IPS-15b (cell line): Measurements from ENCODE around the gene PALM.

Source experiments
- H3K27me3 ChIP-seq: one replicate; pipeline ENCODE4 v1.6.1; 2013; ENCODE audit warnings: low read length; ENCODE audit not compliant: control insufficient read depth, insufficient read depth
- H3K36me3 ChIP-seq: one replicate; pipeline ENCODE4 v1.6.1; 2013; ENCODE audit warnings: low read length; ENCODE audit not compliant: control insufficient read depth, insufficient read depth
- H3K4me1 ChIP-seq: one replicate; pipeline ENCODE4 v1.6.1; 2013; ENCODE audit warnings: mild to moderate bottlenecking, low read length; ENCODE audit not compliant: control insufficient read depth, insufficient read depth
- H3K4me3 ChIP-seq: one replicate; pipeline ENCODE4 v1.5.1; 2013; ENCODE audit warnings: low read depth, low read length
- H3K9ac ChIP-seq: one replicate; pipeline ENCODE4 v1.6.1; 2013; ENCODE audit warnings: low read depth, mild to moderate bottlenecking, low read length
- H3K9me3 ChIP-seq: one replicate; pipeline ENCODE4 v1.6.1; 2013; ENCODE audit warnings: mild to moderate bottlenecking, low read length; ENCODE audit not compliant: control insufficient read depth, insufficient read depth

Gene PALM

GRCh38 chr19:681029-682019 lies 27.4 kb upstream of the PALM start:
- Histone ChIP-seq H3K4me3 (peak overlapping the region; percentile 69), H3K9me3 (no peaks in the 10 kb centered on the region), H3K9ac (no peak overlapping the region)

GRCh38 chr19:682678-683320 lies 25.9 kb upstream of the PALM start:
- Histone ChIP-seq H3K36me3 (no peaks in the 10 kb centered on the region), H3K9ac (no peak overlapping the region), H3K4me1 (no peaks in the 10 kb centered on the region), H3K9me3 (no peaks in the 10 kb centered on the region), H3K4me3 (no peak overlapping the region), H3K27me3 (no peaks in the 10 kb centered on the region)

More at GRCh38 chr19:681029-682019, 27.4 kb upstream of the PALM start:
- H3K4me1 ChIP-seq = no peaks in the 10 kb centered on the region
- no peaks in the 10 kb centered on the region for H3K36me3 ChIP-seq
- H3K27me3 ChIP-seq = peaks cover 5% of the 10 kb centered on the region

- H3K9ac ChIP-seq = no peak overlapping the region
- H3K9me3 ChIP-seq = no peaks in the 10 kb centered on the region
- no peaks in the 10 kb centered on the region for H3K27me3 ChIP-seq
- H3K36me3 ChIP-seq = no peaks in the 10 kb centered on the region
- H3K4me3 ChIP-seq = no peak overlapping the region
- no peaks in the 10 kb centered on the region for H3K4me1 ChIP-seq
Observed at GRCh38 chr19:685454-685931, 23.2 kb upstream of the PALM start.

GRCh38 chr19:686589-687297 lies 22.0 kb upstream of the PALM start:
- Histone ChIP-seq H3K36me3 (no peaks in the 10 kb centered on the region), H3K4me3 (no peak overlapping the region), H3K4me1 (no peaks in the 10 kb centered on the region), H3K9me3 (no peaks in the 10 kb centered on the region), H3K9ac (no peak overlapping the region), H3K27me3 (no peaks in the 10 kb centered on the region)

GRCh38 chr19:687569-688166 lies 21.1 kb upstream of the PALM start:
- Histone ChIP-seq H3K9ac (no peak overlapping the region), H3K4me3 (no peak overlapping the region), H3K36me3 (no peaks in the 10 kb centered on the region), H3K27me3 (no peaks in the 10 kb centered on the region), H3K9me3 (no peaks in the 10 kb centered on the region), H3K4me1 (no peaks in the 10 kb centered on the region)

GRCh38 chr19:688214-688613 lies 20.5 kb upstream of the PALM start:
- Histone ChIP-seq H3K27me3 (no peaks in the 10 kb centered on the region), H3K9me3 (no peaks in the 10 kb centered on the region), H3K9ac (no peak overlapping the region), H3K4me1 (no peaks in the 10 kb centered on the region), H3K36me3 (no peaks in the 10 kb centered on the region), H3K4me3 (no peak overlapping the region)

- H3K9ac ChIP-seq = no peak overlapping the region
- H3K9me3 ChIP-seq = no peaks in the 10 kb centered on the region
- H3K36me3 ChIP-seq = no peaks in the 10 kb centered on the region
- H3K4me1 ChIP-seq = no peaks in the 10 kb centered on the region
- H3K27me3 ChIP-seq = no peaks in the 10 kb centered on the region
- H3K4me3 ChIP-seq = no peak overlapping the region
Observed at GRCh38 chr19:688992-689391, 19.7 kb upstream of the PALM start.

GRCh38 chr19:690203-690602 lies 18.5 kb upstream of the PALM start:
- Histone ChIP-seq H3K9ac (no peak overlapping the region), H3K36me3 (no peaks in the 10 kb centered on the region), H3K4me3 (no peak overlapping the region), H3K9me3 (no peaks in the 10 kb centered on the region), H3K27me3 (no peaks in the 10 kb centered on the region), H3K4me1 (no peaks in the 10 kb centered on the region)

- Histone ChIP-seq H3K4me3 (no peak overlapping the region), H3K27me3 (no peaks in the 10 kb centered on the region), H3K36me3 (no peaks in the 10 kb centered on the region), H3K9me3 (no peaks in the 10 kb centered on the region), H3K9ac (no peak overlapping the region), H3K4me1 (no peaks in the 10 kb centered on the region)
Observed at GRCh38 chr19:694481-695351, 14.0 kb upstream of the PALM start.

- Histone ChIP-seq H3K9ac (no peak within 1 kb of the TSS), H3K27me3 (no peaks in the 10 kb centered on the region), H3K4me1 (no peaks in the 10 kb centered on the region), H3K36me3 (no peaks in the 10 kb centered on the region), H3K4me3 (no peak within 1 kb of the TSS), H3K9me3 (no peaks in the 10 kb centered on the region)
Observed at GRCh38 chr19:695352-695949, 13.3 kb upstream of the PALM start, which contains the start of gene PRSS57. Gene PRSS57, minus strand, starts transcription at chr19:695452. Its CDS starts 22 bp downstream, at chr19:695430.
